B cell (primary cell): ENCODE results near the gene DLX1. TPM values are rescaled to one million over a fixed set of nuclear protein-coding genes. Genes with fewer than 3 reads are reported as not detected.
A peak's percentile ranks its signal among the peaks of the same experiment; 100 is the strongest.

Source experiments
- ATAC-seq: fragments of 200-7000 bp; cut with Tn5 transposase; one replicate; pipeline ENCODE4 v1.10.0; 2021; ENCODE audit warnings: low read depth, mild to moderate bottlenecking, moderate number of reproducible peaks, moderate library complexity
- CTCF ChIA-PET: fragments of 350-600 bp; sonication (Branson Sonifier 250); formaldehyde crosslinking; loops from one replicate; lab custom pipeline; 2021; ENCODE audit warnings: antibody characterized with exemption, inconsistent platforms; lab: Charles Lee
- POLR2A ChIA-PET: fragments of 350-600 bp; sonication (Branson Sonifier 250); formaldehyde crosslinking; loops from one replicate; lab custom pipeline; 2021; ENCODE audit warnings: antibody characterized with exemption; lab: Charles Lee
- DNase-seq: peaks from one replicate; pipeline ENCODE4 v3.0.0; 2013
- H2AFZ ChIP-seq: 2 replicates; pipeline ENCODE4 v1.6.1; 2012; ENCODE audit warnings: mild to moderate bottlenecking, low read depth, low read length; ENCODE audit not compliant: insufficient read depth, poor library complexity, severe bottlenecking
- H3K27ac ChIP-seq, 2 donors: 1 replicate in 1 of 2; 2 replicates in 1 of 2; pipeline ENCODE4 v1.5.1; 2012 to 2013; ENCODE audit warnings: low read length in 2 of 2, mild to moderate bottlenecking in 2 of 2, moderate library complexity in 1 of 2
- H3K27me3 ChIP-seq, 4 experiments: fragments of 200-600 bp in 1 of 4; sonication (generic) in 1 of 4; replicated peaks in 1 of 4; 1 replicate in 2 of 4; 2 replicates in 2 of 4; pipeline versions ENCODE4 v1.6.1 to v1.7.0; 2013 to 2016; ENCODE audit warnings: low read length in 3 of 4, mild to moderate bottlenecking in 2 of 4, mixed read lengths in 1 of 4, moderate library complexity in 1 of 4; ENCODE audit not compliant: insufficient read depth in 4 of 4, control insufficient read depth in 3 of 4; ENCODE audit errors: control extremely low read depth in 1 of 4
- H3K36me3 ChIP-seq, 2 experiments: replicated peaks in 1 of 2; 1 replicate in 1 of 2; 2 replicates in 1 of 2; pipeline versions ENCODE4 v1.6.1 to v1.7.1; 2013; ENCODE audit warnings: low read length in 1 of 2; ENCODE audit not compliant: insufficient read depth in 2 of 2, control insufficient read depth in 1 of 2; ENCODE audit errors: control extremely low read depth in 1 of 2, extremely low read depth in 1 of 2
- H3K4me1 ChIP-seq, 2 donors: fragments of 200-600 bp in 1 of 2; sonication (generic) in 1 of 2; 1 replicate in 1 of 2; 2 replicates in 1 of 2; pipeline versions ENCODE4 v1.5.1 to v1.6.1; 2013 to 2017; ENCODE audit warnings: low read length in 2 of 2; ENCODE audit not compliant: control insufficient read depth in 2 of 2, insufficient read depth in 2 of 2
- H3K4me2 ChIP-seq: replicated peaks from 2 replicates; pipeline ENCODE3; 2012; ENCODE audit warnings: mild to moderate bottlenecking, low read depth, low read length; ENCODE audit not compliant: poor library complexity, severe bottlenecking
- H3K4me3 ChIP-seq, 5 experiments: fragments of 200-600 bp in 1 of 5; sonication (generic) in 1 of 5; 1 replicate in 3 of 5; 2 replicates in 2 of 5; pipeline versions ENCODE4 v1.5.1 to v1.7.0; 2011 to 2016; ENCODE audit warnings: low read length in 4 of 5, mild to moderate bottlenecking in 4 of 5, low read depth in 2 of 5, control low read depth in 1 of 5, moderate library complexity in 1 of 5; ENCODE audit not compliant: insufficient read depth in 1 of 5; ENCODE audit errors: control extremely low read depth in 1 of 5, extremely low read depth in 1 of 5
- H3K79me2 ChIP-seq: fragments of 200-600 bp; sonication (generic); one replicate; pipeline ENCODE4 v1.6.0; 2016; ENCODE audit warnings: low read length; ENCODE audit not compliant: control insufficient read depth, insufficient read depth
- H3K9ac ChIP-seq: fragments of 200-600 bp; sonication (generic); 2 replicates; pipeline ENCODE4 v1.6.1; 2017; ENCODE audit warnings: mild to moderate bottlenecking, low read length, moderate library complexity
- H3K9me3 ChIP-seq, 3 donors: one replicate each; pipeline versions ENCODE4 v1.6.1 to v1.7.1; 2013; ENCODE audit warnings: low read length in 2 of 3; ENCODE audit not compliant: control insufficient read depth in 2 of 3, insufficient read depth in 1 of 3; ENCODE audit errors: control extremely low read depth in 1 of 3
- H4K20me1 ChIP-seq: 2 replicates; pipeline ENCODE4 v1.6.0; 2012; ENCODE audit warnings: mild to moderate bottlenecking, low read length; ENCODE audit not compliant: insufficient read depth, control insufficient read depth, poor library complexity, severe bottlenecking
- H3K27ac Mint-ChIP-seq: one replicate; pipeline ENCODE4 v1.8.0; 2021; ENCODE audit warnings: mixed read lengths
- H3K27me3 Mint-ChIP-seq: one replicate; pipeline ENCODE4 v1.8.0; 2021; ENCODE audit warnings: mixed read lengths
- H3K4me1 Mint-ChIP-seq: one replicate; pipeline ENCODE4 v1.8.0; 2021; ENCODE audit warnings: mixed read lengths
- H3K4me3 Mint-ChIP-seq: one replicate; pipeline ENCODE4 v1.8.0; 2021; ENCODE audit warnings: mixed read lengths
- H3K9me3 Mint-ChIP-seq: one replicate; pipeline ENCODE4 v1.8.0; 2022; ENCODE audit warnings: mixed read lengths; ENCODE audit not compliant: insufficient read depth
- EZH2 ChIP-seq: IDR thresholded peaks from 2 replicates; pipeline ENCODE4 v1.6.1; 2012; ENCODE audit warnings: borderline replicate concordance, low read depth, mild to moderate bottlenecking, moderate library complexity, low read length; ENCODE audit not compliant: insufficient read depth, poor library complexity, severe bottlenecking
- WGBS: methylation state at CpG from one replicate; pipeline ENCODE4 v1.1.5; 2013; ENCODE audit warnings: missing lambda C conversion rate; ENCODE audit not compliant: insufficient coverage; 5-methylcytosine and 5-hydroxymethylcytosine counted together
- intact Hi-C: fragments of 100-400 bp; cut with micrococcal nuclease; formaldehyde crosslinking; loops from one replicate; pipeline ENCODE4 v1.10.0; 2022
- polyA plus RNA-seq: library from polyadenylated mRNA; depleted of rRNA; stranded (reverse); fragments of >200 nt; gene quantifications from 2 replicates; pipeline ENCODE4 v1.2.3, GENCODE V29; 2012
- total RNA-seq, 2 donors: library from RNA; stranded (reverse); fragments of 120-200 nt in 1 of 2; gene quantifications; 1 replicate in 1 of 2; 2 replicates in 1 of 2; pipeline versions ENCODE4 v1.2.3 to v1.2.4, GENCODE V29; 2013 to 2022
- TF ChIP-seq, protein P1 (sequence below): fragments of 200-600 bp; IDR thresholded peaks from one replicate; pipeline ENCODE4 v1.8.0; 2022; ENCODE audit warnings: antibody characterized with exemption, mild to moderate bottlenecking

The DLX1 gene
- total and polyA plus RNA-seq, 2 donors (not counting 1 experiment from before 2014, with no cell fraction given), result not detected

DNA sequence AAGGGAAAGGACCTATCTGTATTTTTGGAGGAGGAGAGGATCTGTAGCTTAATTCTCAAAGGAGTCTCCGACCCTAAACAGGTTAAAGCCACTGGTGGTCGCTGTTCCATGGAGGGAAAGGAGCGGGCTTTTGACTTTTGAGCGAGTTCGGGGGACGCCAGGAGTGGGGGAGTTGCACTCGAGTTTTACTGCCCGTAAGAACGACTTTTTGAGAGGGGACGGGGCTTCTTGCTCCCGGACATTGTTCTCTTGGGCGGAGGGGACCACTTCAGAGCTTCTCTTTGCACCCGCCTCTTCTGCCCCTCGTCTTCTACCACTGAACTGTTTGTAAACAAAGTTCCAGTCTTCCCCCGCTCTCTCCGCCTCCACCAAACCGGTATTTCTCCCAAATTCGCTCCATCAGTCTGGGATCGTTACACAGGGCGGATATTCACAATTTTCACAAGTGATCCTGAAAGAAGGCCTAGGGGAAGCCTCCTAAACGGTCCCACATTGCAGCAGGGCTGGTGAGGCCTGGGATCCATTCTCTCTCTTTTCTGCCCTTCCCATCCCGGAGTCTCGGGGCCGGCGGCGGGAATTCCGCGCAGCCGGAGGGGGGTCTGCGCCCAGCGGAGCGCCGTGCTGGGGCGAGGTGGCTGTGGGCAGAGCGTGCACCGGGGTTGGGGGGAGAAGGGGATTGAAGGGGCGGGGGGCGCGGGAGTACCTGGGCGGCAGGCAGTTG, 10.8 kb downstream of the DLX1 start:
- H3K4me3 Mint-ChIP-seq, result peak overlapping the region; percentile 90
- ChIA-PET POLR2A (interaction anchor here (1.2 kb wide), 1 partner anchor 15 kb away, joined by 3 read pairs; no protein-coding TSS in a partner anchor), CTCF (interaction anchor here (1.2 kb wide), 1 partner anchor 11 kb away, joined by 3 read pairs; the partner anchor contains the start of gene DLX1)
- TF ChIP-seq, protein P1, sequence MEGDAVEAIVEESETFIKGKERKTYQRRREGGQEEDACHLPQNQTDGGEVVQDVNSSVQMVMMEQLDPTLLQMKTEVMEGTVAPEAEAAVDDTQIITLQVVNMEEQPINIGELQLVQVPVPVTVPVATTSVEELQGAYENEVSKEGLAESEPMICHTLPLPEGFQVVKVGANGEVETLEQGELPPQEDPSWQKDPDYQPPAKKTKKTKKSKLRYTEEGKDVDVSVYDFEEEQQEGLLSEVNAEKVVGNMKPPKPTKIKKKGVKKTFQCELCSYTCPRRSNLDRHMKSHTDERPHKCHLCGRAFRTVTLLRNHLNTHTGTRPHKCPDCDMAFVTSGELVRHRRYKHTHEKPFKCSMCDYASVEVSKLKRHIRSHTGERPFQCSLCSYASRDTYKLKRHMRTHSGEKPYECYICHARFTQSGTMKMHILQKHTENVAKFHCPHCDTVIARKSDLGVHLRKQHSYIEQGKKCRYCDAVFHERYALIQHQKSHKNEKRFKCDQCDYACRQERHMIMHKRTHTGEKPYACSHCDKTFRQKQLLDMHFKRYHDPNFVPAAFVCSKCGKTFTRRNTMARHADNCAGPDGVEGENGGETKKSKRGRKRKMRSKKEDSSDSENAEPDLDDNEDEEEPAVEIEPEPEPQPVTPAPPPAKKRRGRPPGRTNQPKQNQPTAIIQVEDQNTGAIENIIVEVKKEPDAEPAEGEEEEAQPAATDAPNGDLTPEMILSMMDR, result no peak
- no peak for TF ChIP-seq EZH2
- peaks cover 61 to 83% of the 10 kb centered on the region in 2 donors for H3K4me1 ChIP-seq
- H3K4me1 Mint-ChIP-seq, result peaks cover 36% of the 10 kb centered on the region
- peak overlapping the region; percentile 54 for H3K9ac ChIP-seq
- no peak overlapping the region for H2AFZ ChIP-seq
- H3K9me3 ChIP-seq, result peaks cover 1 to 81% (median 2%) of the 10 kb centered on the region in 3 donors
- peaks cover 14% of the 10 kb centered on the region for H4K20me1 ChIP-seq
- intact Hi-C loops, result loop anchor here (5.0 kb wide), 1 partner anchor 1279 kb away; the partner anchor contains the start of gene GAD1
- H3K27ac ChIP-seq, result no peak overlapping the region
- 7% methylated on average over 27 of the region's 40 CpGs for WGBS
- H3K27ac Mint-ChIP-seq, result no peak overlapping the region
- H3K4me2 ChIP-seq, result peak overlapping the region; percentile 76
- DNase-seq (peak; percentile 51), ATAC-seq (no peak)
- peaks cover 7 to 97% (median 88%) of the 10 kb centered on the region in 4 experiments for H3K27me3 ChIP-seq
- peak overlapping the region in 1 of 5 experiments; percentile 50 for H3K4me3 ChIP-seq
- peaks cover 62% of the 10 kb centered on the region for H3K27me3 Mint-ChIP-seq
- H3K36me3 ChIP-seq, result no peaks in the 10 kb centered on the region
- H3K9me3 Mint-ChIP-seq, result no peaks in the 10 kb centered on the region
- no peaks in the 10 kb centered on the region for H3K79me2 ChIP-seq
